Measurements from ENCODE around the gene ZDHHC14.

ZDHHC14 gene

DNA sequence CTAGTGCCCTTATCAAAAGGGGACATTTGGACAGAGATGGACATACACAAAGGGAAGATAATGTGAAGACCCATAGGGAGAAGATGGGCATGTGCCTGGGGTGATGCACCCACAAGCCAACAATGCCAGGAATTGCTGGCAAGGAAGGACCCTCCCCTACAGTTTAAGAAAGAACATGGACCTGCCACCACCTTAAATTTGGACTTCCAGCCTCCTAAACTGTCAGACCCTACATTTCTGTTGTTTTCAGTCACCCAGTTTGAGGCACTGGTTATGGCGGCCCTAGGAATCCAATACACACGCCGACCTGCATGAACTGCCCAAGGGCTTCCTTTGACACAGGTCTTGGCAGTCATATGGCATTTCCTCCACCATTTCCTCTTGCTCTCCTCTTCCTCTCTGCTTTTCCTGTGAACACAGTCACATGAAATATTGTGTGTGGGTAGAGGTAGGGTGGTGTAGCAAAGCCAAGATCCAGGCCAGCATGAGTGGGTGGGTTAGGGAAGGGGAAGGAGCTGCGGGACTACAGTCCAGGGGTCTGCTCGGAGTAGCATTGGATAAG lies 115.6 kb downstream of the ZDHHC14 start:
- DNase-seq = no peak

DNA sequence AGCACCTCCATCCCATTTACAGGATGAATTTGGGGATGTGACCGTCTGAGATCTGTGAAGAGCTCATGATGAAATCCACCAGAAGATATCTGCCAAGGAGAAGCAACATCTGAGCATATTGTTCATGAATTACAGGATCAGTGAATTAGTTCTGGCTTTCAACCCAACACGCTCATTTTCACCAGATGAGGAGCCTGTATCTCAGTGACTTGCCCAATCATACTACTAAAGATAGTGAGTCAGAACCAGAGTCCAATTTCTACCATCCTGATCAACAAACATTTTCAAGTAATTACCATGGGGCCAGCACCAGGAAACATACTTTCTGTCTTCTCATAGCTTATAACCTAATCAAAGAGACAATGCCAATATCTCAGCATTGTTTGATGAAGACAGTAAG lies 116.6 kb downstream of the ZDHHC14 start:
- DNase-seq = no peak

DNA sequence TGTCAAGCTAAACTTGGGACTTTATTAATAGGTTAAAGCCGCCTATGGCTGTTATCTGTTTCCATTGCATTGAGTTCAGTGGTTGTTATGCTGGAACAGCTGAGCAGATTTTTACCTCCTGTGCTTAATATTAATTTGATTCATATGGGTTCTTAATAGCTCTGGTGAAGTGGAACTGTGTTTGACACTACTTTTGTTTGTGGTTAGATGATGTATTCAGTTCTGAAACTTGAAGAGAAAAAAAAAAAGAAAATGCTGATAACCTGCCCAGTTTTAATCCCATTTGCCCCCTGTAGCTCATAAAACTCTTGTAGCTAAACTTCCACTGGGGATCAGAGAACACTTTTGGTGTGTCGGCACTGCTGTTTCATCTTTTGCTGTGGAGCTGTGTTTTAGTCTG lies 117.8 kb downstream of the ZDHHC14 start:
- no peak for DNase-seq

DNA sequence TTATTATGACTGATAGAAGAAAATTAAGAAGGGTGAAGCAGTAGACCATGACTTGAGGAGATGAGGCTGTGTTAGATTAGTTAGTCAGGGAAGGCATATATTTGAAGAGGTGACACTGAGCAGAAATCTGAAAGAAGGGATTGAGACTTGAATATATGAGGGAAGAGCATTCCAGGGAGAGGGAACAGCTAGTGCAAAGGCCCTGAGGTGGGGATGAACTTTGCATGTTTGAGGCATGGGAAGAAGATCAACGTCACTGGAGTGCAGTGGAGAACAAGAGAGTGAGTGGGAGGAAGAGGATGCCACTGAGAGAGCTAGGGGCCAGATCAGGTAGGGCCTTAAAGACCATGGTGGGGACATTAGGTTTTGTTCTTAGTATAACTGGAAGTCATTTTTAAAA lies 119.0 kb downstream of the ZDHHC14 start:
- no peak for DNase-seq

DNA sequence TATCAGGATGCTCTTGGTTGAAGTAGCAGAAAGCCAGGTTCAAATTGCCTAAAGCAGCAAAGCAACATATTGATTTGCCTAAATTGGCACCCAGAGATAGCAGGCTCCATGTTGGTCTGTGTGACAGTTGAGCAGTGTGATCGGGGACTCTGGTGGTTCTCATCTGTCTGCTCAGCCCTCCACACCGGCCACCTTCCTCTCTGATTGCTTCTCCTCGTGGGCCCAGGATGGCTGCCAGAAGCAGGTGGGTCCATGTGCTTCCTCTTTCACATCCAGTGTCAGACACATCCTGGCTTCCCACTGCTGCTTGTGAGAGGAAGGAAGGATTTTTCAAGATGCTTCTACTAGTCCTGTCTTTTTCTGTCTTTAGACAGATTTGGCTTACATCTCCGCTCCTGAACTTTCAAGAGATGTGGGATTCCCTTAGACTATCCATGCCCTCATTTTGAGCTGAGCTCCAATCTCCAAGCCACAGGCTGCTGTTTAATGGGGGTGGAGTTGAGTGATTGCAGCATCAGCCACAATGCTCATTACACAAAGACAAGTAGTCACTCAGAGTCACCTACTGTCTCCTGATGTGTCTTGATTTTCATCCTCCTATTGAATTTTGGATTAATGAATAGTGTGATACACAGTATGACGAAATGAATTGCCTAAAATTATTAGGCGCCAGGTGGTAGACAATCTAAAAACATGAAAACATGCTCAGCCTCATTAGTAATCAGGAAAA lies 122.2 kb downstream of the ZDHHC14 start:
- DNase-seq = no peak

DNA sequence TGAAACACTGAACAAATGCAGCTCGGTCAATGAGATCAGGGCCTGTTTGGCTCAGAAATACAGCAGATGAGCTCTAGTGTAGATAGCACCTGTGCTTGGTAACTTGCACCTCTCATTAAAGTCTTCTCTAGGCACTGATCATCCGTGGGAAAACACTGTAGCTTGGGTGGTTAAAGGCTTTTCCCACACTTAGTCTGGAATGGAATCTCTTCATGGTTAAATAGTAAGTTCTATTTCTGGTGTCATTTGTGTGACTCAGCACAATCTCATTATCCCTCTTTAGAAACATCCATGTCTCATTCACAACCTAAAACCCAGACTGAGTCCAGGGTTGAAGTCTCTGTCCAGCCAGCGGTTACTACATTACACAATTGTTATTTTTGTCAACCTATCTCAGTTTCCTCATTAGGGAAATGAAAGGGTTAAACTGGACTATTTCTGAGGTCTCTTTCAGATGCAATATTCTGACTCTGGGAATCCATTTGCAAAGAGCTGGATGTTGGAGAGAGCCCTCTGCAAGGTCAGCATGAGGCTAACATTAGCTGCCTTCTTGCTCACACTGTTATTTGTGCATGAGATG lies 125.0 kb downstream of the ZDHHC14 start:
- DNase-seq = no peak

DNA sequence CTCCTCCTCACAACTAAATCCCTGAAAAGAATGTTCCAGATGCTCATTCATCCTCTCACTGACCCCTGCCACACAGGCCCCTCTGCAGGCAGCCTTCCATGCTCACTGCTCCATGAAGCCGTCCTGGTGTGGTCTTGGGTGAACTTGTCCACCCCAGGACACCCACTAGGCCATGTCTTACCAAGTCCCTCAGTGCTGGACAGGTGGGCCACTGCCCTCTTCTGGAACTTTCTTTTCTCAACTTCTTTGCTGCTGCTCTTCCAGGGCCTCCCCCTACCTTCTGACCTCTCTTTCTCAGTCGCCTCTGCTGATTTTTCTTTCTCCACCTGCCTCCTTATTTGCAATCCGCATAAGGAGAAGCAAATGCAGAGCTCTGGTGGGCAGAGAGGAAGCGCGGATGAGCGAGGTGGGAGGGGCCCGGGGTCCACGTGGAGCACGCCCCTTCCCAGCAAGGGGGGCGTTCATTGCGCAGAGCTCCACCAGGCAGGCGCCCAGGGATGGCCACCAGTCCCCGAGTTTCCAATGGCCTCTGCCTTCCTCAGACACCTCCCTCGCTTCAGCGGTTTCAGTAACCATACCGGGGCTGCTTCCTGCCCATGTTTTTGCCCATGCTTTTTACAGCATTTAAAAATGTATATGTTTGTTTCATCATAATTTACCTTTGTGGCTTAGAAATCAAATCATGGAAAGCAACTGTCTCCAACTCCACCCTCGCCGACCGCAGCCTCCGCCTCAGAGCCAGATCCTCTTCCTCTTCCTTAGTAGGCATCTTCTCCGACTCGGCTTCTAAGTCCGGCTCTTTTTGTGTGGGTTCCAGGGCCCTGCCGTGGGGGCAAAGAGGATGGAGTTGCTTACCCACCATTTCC lies 129.6 kb downstream of the ZDHHC14 start:
- no peak for DNase-seq

DNA sequence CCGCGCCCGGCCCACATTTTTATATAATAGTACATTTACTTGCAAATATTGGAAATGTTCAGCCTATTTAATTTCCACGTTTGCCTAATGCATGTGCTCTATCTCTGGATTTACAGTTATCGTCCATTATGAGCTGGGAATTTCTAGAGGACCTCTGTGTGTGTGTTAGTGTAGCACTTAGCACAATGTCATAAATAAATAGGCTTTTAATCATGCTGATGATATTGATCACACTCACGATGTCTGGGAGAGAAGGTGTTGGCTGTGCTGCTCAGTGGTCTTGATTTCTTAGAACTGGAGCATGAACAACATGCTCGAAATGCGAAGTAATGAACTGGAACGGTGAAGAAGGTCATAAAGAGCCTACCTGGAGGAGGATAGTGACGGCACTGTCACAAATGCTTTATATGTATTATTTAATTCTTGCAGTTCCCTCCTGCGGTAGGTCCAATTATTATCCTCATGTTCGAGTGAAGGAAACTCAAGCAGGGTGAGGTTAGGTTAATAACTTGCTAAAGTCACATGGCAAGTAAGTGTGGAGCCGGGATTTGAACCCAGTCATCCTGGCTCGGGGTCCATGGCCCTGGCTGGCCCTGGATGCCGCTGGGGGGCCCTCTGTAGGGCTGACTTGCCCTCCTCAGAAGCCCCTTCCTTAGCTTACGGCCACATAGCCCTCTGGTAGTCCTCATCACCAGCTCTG lies 130.8 kb downstream of the ZDHHC14 start:
- DNase-seq = no peak

DNA sequence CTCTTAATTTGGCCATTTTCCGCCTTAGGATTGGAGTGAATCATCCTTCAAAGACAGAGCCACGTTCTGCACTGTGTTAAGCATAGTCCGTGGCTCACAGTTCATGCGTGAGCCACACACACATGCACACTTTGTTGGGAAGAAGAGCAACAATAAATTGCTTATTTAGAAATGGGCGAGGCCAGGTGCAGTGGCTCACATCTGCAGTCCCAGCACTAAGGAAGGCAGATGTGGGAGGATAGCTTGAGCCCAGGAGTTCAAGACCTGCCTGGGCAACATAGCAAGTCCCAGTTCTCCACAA lies 131.3 kb downstream of the ZDHHC14 start:
- no peak for DNase-seq

DNA sequence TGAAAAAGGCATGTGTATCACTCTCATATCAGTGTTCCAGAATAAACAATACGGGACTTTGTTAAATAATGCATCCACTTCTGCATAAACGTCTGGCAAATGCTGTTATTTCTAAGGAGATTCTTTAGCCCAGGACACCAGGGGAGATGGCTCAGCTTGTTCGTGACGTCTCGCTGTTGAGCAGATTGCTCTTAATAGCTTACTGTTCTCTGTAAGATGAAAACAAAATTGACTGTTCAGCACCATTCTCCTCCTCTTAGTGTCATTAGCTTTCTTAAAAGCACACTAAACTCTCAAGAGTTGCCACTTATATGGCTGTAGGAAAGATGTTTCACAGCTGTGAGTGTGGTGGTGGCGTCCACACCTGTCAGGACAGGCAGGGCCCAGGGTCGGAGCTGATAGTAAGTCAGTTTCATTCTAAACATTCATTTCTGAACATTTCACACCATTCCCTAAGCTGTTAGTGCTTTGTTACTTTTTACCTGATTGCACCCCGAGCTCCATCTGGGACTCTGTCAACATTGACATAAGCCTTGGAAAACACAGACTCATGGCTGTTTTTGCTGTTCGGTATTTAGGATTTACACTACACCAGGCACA lies 132.1 kb downstream of the ZDHHC14 start:
- DNase-seq = peak; percentile 17

DNA sequence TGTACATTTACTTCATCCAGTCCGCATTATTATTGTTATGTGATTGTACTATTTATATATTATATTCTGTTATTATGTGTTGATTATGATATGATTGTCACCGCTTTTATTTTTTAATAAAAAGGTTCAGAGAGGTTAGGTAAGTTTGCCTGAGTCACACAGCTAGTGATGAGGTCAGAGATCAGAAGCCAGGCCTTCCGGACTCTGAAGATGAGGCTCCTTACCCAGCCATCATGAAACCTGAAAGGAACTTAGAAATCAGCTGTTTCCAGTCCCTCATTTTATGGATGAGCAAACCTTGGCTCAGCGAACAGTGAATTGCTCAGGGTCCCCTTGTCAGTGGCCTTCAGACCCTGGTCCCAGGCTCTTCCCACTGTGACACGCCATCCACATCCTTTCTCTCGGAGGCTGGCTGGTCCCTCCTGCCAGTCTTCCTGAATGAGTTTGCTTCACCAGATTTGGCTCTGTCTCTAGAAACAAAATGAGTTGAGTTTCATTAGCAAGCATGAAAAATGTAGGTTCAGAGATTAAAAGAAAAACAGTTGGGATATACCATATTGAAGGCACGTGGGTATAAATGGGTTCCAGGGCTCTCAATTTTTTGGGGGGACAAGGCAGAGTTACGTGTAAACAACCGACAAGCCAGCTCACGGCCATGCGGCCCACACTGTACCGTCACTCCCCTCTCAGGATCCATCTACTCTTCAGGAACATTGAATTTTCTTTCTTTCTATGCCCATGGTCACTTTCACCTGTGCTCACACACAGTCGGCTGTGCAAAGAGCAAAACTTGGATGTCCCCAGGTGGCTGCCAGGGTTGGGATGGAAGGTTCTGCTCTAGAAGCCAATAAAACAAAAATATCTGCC lies 132.9 kb downstream of the ZDHHC14 start:
- DNase-seq = no peak

DNA sequence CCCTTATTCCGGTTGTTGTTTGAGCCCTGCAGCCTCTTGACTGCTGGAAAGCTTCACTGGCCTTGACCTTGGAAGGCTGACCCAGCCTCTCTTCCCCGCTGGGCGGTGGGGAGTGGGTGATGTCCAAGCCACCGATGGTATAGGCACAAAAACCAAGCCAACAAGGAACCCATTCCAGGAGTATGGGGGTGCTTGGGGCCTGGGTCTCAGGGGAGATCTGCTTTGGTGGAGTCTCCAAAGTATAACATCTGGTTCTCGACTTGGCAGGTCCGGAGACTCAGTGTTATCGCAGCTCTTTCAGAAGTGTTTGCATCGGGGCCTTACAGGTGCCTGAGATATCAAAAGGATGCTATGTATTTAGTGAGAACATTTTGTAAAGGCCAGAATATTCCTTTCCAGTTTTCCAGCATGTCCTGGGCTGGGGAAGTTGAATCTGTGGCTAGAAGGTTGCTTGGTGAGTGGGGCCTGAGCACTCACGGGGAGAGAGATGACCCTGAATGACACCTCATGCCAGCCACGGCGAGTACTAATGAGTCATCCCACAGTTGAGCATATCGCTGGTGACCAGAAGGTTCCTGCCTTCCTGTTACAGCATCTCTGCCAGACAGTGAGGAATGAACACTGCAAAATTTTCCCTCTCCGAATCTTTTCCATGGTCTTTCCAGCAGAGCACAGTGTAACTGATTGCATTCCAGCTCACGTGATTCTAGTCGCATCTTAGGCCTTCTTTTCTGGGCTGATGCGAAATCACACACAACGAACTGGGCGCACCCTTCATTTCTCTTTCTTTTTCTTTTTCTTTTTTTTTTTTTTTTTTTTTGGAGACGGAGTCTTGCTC lies 133.9 kb downstream of the ZDHHC14 start:
- no peak for DNase-seq

DNA sequence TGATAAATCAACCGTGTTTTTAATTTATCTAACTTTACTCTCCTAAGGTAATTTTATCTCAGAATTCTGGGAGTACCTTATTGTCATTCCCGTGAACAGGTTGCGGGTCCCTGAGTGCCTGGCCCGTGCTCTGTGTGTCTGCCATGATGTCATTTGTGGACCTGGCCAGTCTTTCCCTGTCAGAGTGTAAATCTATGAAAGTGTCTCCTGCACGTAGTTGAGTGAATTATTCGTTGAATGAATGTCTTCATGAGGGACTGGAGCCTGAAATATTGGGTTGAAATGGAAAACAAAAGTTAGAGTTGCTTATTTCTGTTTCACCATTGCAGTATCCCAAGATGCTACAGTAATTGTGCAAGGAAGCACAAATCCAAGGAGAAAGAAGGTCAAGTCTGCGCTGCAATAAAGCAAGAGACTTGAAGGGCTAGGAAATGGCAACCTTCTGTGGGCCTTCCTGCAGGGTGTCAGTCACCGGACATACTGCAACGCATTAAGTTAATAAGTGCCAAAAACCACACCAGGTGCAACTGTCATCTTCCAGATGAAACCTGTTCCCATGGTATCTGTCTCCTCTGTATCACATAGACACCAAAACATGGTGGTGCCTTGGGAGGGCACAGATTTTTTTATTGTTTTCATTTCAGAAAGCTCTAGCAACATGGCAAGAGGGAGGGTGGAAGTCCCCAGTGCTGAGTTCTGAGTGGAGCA lies 135.5 kb downstream of the ZDHHC14 start:
- no peak for DNase-seq

DNA sequence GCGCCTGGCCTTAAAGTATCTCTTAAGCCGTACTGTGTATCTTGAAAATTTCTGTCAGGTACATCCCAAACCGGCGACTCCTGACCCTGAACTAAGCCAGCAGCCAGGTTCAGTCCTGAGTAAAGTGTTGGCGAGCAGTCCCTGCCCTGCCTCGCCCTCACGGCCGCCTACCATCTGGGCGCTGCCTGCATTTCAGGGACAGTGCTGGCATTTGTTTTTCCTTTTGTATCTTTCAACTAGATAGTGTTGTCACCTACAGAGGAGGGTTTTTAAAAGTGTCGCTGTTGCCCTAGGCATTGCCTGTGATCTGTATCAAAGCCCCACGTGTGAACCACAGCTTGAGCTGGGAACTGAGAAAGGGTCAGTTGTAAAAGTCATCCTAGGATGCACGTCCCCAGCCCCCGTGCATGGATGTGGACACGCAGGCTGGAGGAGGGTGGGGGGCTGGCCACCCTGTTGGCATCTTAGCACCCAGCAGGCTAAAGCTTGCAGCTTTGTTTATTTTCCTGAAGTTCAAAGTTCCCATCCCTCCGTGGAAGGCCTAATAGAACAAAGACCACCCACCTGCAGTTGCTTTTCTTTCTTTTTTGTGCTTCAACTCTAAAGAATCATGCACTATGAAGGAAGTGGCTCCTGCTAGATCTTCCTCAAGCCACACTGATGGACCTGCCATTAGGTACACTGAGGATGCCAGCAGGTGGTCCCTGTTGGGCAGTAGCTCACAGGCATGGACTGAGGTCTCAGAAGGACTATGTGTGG lies 136.8 kb downstream of the ZDHHC14 start:
- no peak for DNase-seq

DNA sequence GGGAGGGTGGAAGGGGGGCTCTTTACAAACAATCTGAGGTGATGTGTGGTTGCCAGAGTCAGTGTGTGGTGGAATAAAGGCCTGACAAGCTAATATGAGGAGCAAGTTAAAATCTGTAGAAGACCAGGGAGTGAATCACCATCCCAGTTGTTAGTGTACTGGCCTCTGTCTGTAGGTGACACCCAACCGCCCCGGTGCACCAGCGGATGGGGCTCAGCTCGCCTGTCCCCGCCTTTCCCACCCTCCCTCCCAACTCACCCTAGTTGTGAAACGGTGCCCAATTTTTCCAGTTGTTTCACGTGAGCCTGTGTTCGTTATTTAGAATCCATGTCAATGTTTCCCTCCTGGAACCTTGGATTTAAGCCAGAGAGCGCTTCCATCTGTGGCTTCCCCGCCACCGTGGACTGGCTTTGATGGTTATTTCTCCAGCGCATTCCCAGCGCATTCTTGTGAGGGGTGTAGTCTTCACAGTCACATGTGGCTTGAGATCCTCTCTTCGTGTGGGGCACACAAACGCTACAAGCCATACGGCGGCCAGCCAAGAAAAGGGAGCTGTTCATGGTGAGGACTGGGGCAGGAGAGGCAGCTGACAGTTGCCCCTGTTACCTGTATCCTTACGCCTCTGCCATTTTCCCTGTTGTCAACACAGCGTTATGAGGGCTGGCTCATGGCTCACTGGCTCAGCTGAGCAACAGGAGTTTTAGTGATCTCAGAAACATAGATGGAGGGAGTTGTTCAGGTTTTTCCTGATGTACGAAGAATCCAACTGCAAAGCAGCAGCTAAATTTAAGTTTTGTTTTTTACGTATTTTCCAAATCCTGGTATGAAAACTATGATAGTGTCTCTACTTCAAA lies 137.6 kb downstream of the ZDHHC14 start:
- DNase-seq = peak; percentile 31

DNA sequence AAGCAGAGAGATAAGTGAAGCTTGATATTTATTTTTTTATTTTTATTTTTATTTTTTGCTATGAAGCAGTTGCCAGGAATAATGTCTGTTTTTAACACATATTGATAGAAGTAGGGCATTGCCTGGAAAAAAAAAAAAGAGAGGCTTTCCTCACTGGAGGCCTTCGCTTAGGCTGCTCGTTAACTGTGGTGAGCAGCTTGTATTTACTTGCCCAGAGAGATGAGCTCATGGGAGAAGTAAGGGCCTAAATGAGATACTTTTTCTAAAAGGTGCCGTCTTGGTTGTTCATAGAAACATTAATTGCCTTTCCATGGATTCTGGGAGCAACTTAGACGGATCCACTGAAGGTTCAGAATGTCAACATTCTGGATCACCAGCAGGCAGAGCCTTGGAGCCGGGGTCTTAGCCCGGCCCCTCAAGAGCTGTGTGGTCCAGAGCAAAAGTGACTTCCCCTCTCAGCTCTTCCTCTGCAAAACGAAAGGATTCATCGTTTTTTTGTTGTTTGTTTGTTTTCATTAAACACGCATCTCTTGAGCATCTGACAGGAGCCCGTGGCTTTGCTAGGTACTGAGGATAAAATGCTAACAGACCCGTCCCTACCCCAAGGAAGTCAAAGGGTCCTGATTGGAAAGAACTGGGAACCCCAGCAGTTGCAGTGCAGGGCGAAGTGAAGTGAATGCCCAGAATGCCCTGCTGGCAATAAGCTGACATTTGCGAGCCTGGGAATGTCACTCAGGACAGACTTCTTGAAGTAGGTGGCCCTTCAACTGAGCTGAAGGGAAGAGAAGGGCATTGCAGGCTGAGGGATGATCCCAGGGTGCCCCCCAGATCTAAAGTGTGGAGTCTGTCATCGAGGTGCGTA lies 138.5 kb downstream of the ZDHHC14 start:
- peak; percentile 27 for DNase-seq

DNA sequence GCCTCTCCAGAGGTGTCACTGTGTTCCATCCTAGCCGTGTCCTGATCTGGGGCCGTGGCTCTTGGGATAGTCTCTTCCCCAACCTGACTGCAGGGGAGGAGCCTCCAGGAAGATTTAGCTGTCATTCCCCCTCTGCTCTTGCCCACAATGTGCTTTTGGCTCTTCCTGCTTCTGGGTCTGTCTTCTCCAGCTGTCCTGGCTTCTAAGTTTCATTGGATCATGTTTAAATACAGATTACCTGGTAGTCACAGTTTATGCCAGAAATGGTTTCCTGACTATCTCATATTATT lies 139.1 kb downstream of the ZDHHC14 start:
- DNase-seq = no peak

Measured in NCI-H2171 (cell line).